ENCODE data around the gene FBXL16. TPM values are rescaled to one million over a fixed set of nuclear protein-coding genes. Genes with fewer than 3 reads are reported as not detected.

Gene FBXL16
- total and polyA plus RNA-seq, 9 of the 15 experiments (the other 6 are each of a cell fraction or from before 2014, with no cell fraction given) = 0.21 to 8.2 (median 1.7) TPM

- TF ChIP-seq MED1 (CRISPR knock-in tag; IDR thresholded peaks at IDR 0.05; ENCODE audit: borderline replicate concordance) = no peak
- no peak for TF ChIP-seq TRIM24 (IDR thresholded peaks at IDR 0.05)
- peak; percentile 81; the same call in 1 of the 2 replicates for TF ChIP-seq BHLHE40 (IDR thresholded peaks at IDR 0.05; ENCODE audit: low read length)
- no peak for TF ChIP-seq ZNF316 (IDR thresholded peaks at IDR 0.05)
- peak; percentile 61 for TF ChIP-seq TFAP4 (CRISPR knock-in tag; IDR thresholded peaks at IDR 0.05; ENCODE audit: borderline replicate concordance)
- TF ChIP-seq ZNF354B (CRISPR knock-in tag; IDR thresholded peaks at IDR 0.05) = no peak
- TF ChIP-seq CLOCK (CRISPR knock-in tag; IDR thresholded peaks at IDR 0.05; ENCODE audit: borderline replicate concordance) = no peak
- no peak for TF ChIP-seq STAG1 (CRISPR knock-in tag; IDR thresholded peaks at IDR 0.05; ENCODE audit: borderline replicate concordance)
- peak; percentile 58; the same call in 1 of the 2 replicates for TF ChIP-seq LCOR (CRISPR knock-in tag; IDR thresholded peaks at IDR 0.05)
- TF ChIP-seq ZNF592 (IDR thresholded peaks at IDR 0.05) = no peak
- TF ChIP-seq PREB (CRISPR knock-in tag; IDR thresholded peaks at IDR 0.05) = no peak
- TF ChIP-seq MCM5 (IDR thresholded peaks at IDR 0.05; ENCODE audit: low read depth) = no peak
- TF ChIP-seq ZNF174 (CRISPR knock-in tag; IDR thresholded peaks at IDR 0.05) = no peak
Observed at GRCh38 chr16:720447-720989, 14.9 kb upstream of the FBXL16 start (continued).

All from K562 (cell line).